Vagina (tissue), 2 donors: ENCODE results near the gene RCCD1.

Experiments used
- POLR2A ChIP-seq, 2 donors: fragments of 450-650 bp; IDR thresholded peaks; one replicate each; pipeline ENCODE4 v1.6.1; 2017; ENCODE audit warnings: antibody characterized with exemption in 2 of 2, mild to moderate bottlenecking in 2 of 2, moderate library complexity in 2 of 2
- POLR2AphosphoS5 ChIP-seq, 2 donors: sonication (generic); formaldehyde crosslinking; IDR thresholded peaks; one replicate each; pipeline ENCODE4 v1.9.0; 2017; ENCODE audit warnings: antibody characterized with exemption in 2 of 2, mild to moderate bottlenecking in 2 of 2, low read depth in 1 of 2; ENCODE audit not compliant: insufficient read depth in 1 of 2
- TF ChIP-seq, protein P1 (sequence below), 3 experiments: fragments of 450-650 bp in 2 of 3; fragments of 200-600 bp in 1 of 3; sonication (generic) in 1 of 3; IDR thresholded peaks; one replicate each; pipeline ENCODE4 v1.5.1; 2017 to 2019; ENCODE audit warnings: antibody characterized with exemption in 3 of 3, mild to moderate bottlenecking in 2 of 3, moderate library complexity in 2 of 3

DNA sequence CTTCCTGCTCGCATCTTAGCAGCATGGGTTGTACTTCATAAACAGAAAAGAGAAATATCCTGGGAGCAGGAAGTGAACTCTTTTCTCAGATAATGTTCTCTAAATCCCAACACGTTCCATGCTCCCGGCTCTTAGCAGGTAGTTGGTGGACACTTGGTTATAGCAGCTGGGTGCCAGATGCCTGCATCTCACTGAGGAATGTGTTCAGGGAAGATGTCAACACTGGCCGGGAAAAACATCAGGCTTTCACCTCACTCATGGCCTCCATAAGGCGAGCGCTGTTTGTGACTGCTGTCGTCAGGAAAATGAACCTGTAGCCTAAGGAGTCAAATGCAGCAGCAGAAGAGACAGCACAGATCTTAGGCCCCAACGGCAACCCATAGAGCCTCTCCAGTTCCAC, 44.1 kb downstream of the RCCD1 start:
- TF ChIP-seq, protein P1, sequence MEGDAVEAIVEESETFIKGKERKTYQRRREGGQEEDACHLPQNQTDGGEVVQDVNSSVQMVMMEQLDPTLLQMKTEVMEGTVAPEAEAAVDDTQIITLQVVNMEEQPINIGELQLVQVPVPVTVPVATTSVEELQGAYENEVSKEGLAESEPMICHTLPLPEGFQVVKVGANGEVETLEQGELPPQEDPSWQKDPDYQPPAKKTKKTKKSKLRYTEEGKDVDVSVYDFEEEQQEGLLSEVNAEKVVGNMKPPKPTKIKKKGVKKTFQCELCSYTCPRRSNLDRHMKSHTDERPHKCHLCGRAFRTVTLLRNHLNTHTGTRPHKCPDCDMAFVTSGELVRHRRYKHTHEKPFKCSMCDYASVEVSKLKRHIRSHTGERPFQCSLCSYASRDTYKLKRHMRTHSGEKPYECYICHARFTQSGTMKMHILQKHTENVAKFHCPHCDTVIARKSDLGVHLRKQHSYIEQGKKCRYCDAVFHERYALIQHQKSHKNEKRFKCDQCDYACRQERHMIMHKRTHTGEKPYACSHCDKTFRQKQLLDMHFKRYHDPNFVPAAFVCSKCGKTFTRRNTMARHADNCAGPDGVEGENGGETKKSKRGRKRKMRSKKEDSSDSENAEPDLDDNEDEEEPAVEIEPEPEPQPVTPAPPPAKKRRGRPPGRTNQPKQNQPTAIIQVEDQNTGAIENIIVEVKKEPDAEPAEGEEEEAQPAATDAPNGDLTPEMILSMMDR (IDR thresholded peaks at IDR 0.05): no peak
- TF ChIP-seq POLR2A (IDR thresholded peaks at IDR 0.05) (no peak), POLR2AphosphoS5 (IDR thresholded peaks at IDR 0.05; ENCODE audit: insufficient read depth in 1 of 2, low read depth in 1 of 2) (no peak)
